Heart right ventricle (tissue), 16 donors: Measurements from ENCODE around the gene GSE1. TPM values are rescaled to one million over a fixed set of nuclear protein-coding genes. Genes with fewer than 3 reads are reported as not detected.

Experiments used
- ATAC-seq, 8 donors: fragments of 200-7000 bp; cut with Tn5 transposase; one replicate each; pipeline ENCODE4 v1.9.1; 2020; ENCODE audit warnings: mild to moderate bottlenecking in 8 of 8, moderate library complexity in 8 of 8, moderate number of reproducible peaks in 1 of 8
- DNase-seq, 2 donors: peaks; one replicate each; pipeline ENCODE4 v3.0.0-alpha.2; 2020
- H3K27ac ChIP-seq, 10 donors: fragments of 200-600 bp; sonication (generic) in 2 of 10; one replicate each; pipeline versions ENCODE4 v1.5.0 to v1.8.0; 2020 to 2022; ENCODE audit warnings: mild to moderate bottlenecking in 3 of 10
- H3K27me3 ChIP-seq, 7 donors: fragments of 200-600 bp; one replicate each; pipeline ENCODE4 v1.8.0; 2021 to 2022; ENCODE audit warnings: mild to moderate bottlenecking in 2 of 7
- H3K36me3 ChIP-seq, 9 donors: fragments of 200-600 bp; sonication (generic) in 1 of 9; one replicate each; pipeline versions ENCODE4 v1.5.0 to v1.8.0; 2020 to 2022; ENCODE audit warnings: mild to moderate bottlenecking in 2 of 9
- H3K4me1 ChIP-seq, 9 donors: fragments of 200-600 bp; sonication (generic) in 1 of 9; one replicate each; pipeline versions ENCODE4 v1.5.0 to v1.8.0; 2020 to 2022; ENCODE audit warnings: mild to moderate bottlenecking in 4 of 9
- H3K4me3 ChIP-seq, 10 donors: fragments of 200-600 bp; sonication (generic) in 2 of 10; one replicate each; pipeline versions ENCODE4 v1.5.0 to v1.8.0; 2020 to 2022; ENCODE audit warnings: mild to moderate bottlenecking in 7 of 10, moderate library complexity in 2 of 10
- H3K9me3 ChIP-seq, 11 donors: fragments of 200-600 bp in 10 of 11; sonication (generic) in 2 of 11; one replicate each; pipeline versions ENCODE4 v1.5.0 to v1.8.0; 2013 to 2022; ENCODE audit warnings: mild to moderate bottlenecking in 2 of 11, control low read depth in 1 of 11, moderate library complexity in 1 of 11
- CTCF ChIP-seq, 9 donors: fragments of 200-600 bp; sonication (generic) in 2 of 9; IDR thresholded peaks; one replicate each; pipeline versions ENCODE4 v1.5.0 to v1.8.0; 2021 to 2022; ENCODE audit warnings: antibody characterized with exemption in 9 of 9, mild to moderate bottlenecking in 5 of 9, moderate library complexity in 1 of 9
- WGBS, 2 donors: extraction: QIAGEN DNeasy Blood & Tissue Kit; methylation state at CpG; one replicate each; pipeline ENCODE4 v1.1.7; 2013; ENCODE audit warnings: inconsistent platforms in 1 of 2; 5-methylcytosine and 5-hydroxymethylcytosine counted together
- intact Hi-C, 10 donors: fragments of 100-400 bp; cut with DNase I; formaldehyde crosslinking; loops; one replicate each; pipeline versions ENCODE4 v1.11.1 to v1.14.2; 2022
- polyA plus RNA-seq, 2 donors: library from polyadenylated mRNA; stranded (reverse); fragments of 200-250 nt; gene quantifications; one replicate each; pipeline ENCODE4 v1.2.3, GENCODE V29; 2013
- total RNA-seq, 10 donors: library from RNA; stranded (reverse); fragmentation: NEBNext Ultra II Directional in 3 of 10; extraction: Animal tissue kit (Norgen Biotek cat#: 25700) in 3 of 10; gene quantifications; one replicate each; pipeline versions ENCODE4 v1.2.1 to v1.2.4, GENCODE V29; 2021 to 2023
- donor health status: Arrhythmogenic right ventricular cardiomyopathy.
- donor health status: ischemic (EF 13 %, LVEDD 7.1; RV severe dilation, severe dysfunction).
- donor health status: healthy with polysubstance abuse.
- donor health status: DM: no; HTN: yes; CAD: no.
- donor health status: DM: no; HTN: no; CAD: no.
- donor health status: ischemic (EF 25% LVEDD 6.9; RV normal size, moderate dysfunction).
- donor health status: ischemic (EF 25% LVEDD 5.7; RV mildly dilated, moderate dysfunction).
- donor health status: healthy.
- donor health status: DM: yes; HTN: yes; CAD: no.
- donor health status: Ischemic cardiomyopathy.
- donor health status: ischemic (EF 35%, LVEDD 5.7; RV mildly dilated, moderate dysfunction).
- donor health status: nonischemic (EF 11% LVEDD 7.7; RV severe dilation, severe dysfunction).
- donor health status: DM: yes; HTN: yes; CAD: no.
- donor health status: PGD.
- donor health status: ischemic (EF 29% LVEDD 5.4; RV normal size, mild dysfunction).
- donor health status: nonischemic (EF 23%, LVEDD 6.1; RV moderate dilation, normal function).

GSE1 gene
- total and polyA plus RNA-seq, 12 donors = 15.6 to 53.2 (median 32.6) TPM

DNA sequence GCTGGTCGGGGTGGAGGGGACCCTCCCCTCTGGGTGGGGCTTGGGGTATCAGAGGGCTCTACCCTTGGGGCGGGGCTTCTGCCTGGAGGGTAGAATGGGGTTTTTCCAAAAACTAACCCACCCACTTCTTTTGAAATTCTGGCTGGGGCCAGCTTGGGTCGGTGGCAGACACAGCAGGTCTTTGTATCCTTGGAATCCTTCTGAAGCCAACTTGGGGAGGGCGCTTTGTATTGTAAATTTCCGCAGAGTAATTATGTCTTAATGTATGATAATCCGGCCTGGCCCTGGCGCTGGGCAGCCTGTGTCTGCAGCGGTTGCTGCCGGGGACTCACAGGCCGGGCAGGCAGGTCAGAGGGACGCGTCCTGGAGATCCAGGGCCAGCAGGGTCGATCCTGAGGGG lies 33.9 kb upstream of the GSE1 start:
- Histone ChIP-seq H3K27ac (no peak overlapping the region), H3K9me3 (no peaks in the 10 kb centered on the region), H3K4me1 (peaks cover 19 to 46% (median 36%) of the 10 kb centered on the region in 9 donors), H3K36me3 (no peaks in the 10 kb centered on the region), H3K27me3 (no peaks in the 10 kb centered on the region), H3K4me3 (no peak overlapping the region)
- DNase-seq (no peak), ATAC-seq (no peak)
- WGBS, 2 donors = 86 to 89% methylated on average over 13 of the region's 13 CpGs
- no peak for TF ChIP-seq CTCF (IDR thresholded peaks at IDR 0.05)
- intact Hi-C loops = no loop called here

DNA sequence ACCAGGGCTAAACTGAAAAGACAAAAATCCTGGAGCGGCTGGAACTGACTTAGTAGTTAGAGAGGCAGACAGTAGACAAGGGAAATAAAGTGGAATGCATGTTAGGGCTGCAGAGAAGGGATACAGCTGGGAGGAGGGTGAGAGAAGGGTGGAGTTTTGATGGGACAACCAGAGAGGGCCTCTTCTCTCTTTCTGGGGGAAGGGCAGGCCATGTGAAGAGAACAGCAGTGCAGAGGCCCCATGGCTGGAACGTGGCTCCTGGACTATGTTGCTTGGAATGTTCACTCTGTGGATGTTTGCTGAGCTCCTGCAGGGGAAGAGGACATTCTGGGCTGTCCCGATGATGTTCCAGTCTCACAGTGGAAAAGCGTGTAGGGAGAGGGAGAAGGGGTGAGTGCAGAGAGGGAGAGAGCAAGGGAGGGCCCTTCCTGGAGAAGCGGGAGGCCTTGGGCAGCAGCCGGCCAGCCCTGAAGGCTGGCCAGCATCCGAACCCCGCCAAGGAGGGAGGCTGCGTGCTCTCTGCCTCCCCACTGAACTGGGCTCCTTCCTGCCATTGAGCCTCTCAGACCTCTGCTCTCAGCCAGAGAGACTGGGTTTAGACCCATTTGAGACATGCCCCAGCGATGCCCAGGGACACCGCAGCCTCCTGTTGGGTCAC lies 33.1 kb upstream of the GSE1 start:
- TF ChIP-seq CTCF (IDR thresholded peaks at IDR 0.05) = no peak
- H3K27me3 ChIP-seq = no peaks in the 10 kb centered on the region
- WGBS, 2 donors = 71 to 74% methylated on average over 11 of the region's 11 CpGs
- DNase-seq (no peak), ATAC-seq (no peak)
- no peaks in the 10 kb centered on the region for H3K9me3 ChIP-seq
- H3K4me1 ChIP-seq = peaks cover 13 to 37% (median 28%) of the 10 kb centered on the region in 9 donors
- H3K36me3 ChIP-seq = no peaks in the 10 kb centered on the region
- no peak overlapping the region for H3K27ac ChIP-seq
- intact Hi-C loops = no loop called here
- no peak overlapping the region for H3K4me3 ChIP-seq

GRCh38 chr16:85580684-85581083 lies 32.4 kb upstream of the GSE1 start:
- Histone ChIP-seq H3K9me3 (no peaks in the 10 kb centered on the region), H3K4me1 (peaks cover 11 to 33% (median 21%) of the 10 kb centered on the region in 9 donors), H3K27me3 (no peaks in the 10 kb centered on the region), H3K27ac (no peak overlapping the region), H3K36me3 (no peaks in the 10 kb centered on the region), H3K4me3 (no peak overlapping the region)
- 98 to 99% methylated on average over 7 of the region's 7 CpGs for WGBS, 2 donors
- no peak for TF ChIP-seq CTCF (IDR thresholded peaks at IDR 0.05)
- ATAC-seq = no peak
- no peak for DNase-seq
- intact Hi-C loops = no loop called here

- DNase-seq (no peak), ATAC-seq (no peak)
- Histone ChIP-seq H3K4me3 (no peak overlapping the region), H3K36me3 (no peaks in the 10 kb centered on the region), H3K27ac (no peak overlapping the region), H3K9me3 (no peaks in the 10 kb centered on the region), H3K27me3 (no peaks in the 10 kb centered on the region), H3K4me1 (peaks cover 0 to 28% (median 14%) of the 10 kb centered on the region in 9 donors)
- WGBS, 2 donors = 74 to 75% methylated on average over 29 of the region's 29 CpGs
- TF ChIP-seq CTCF (IDR thresholded peaks at IDR 0.05) = no peak
- intact Hi-C loops = no loop called here
Observed at GRCh38 chr16:85582229-85582991, 30.7 kb upstream of the GSE1 start.
